GM11168 (cell line): Measurements from ENCODE around the gene VARS2.
"Not testable (repeated sequence)": the region's sequence is repeated elsewhere in the genome, so short reads cannot be mapped to it uniquely, and the experiment has no call there.

Experiments used
- in situ Hi-C: fragments of 300-500 bp; cut with MboI; formaldehyde crosslinking; loops from one replicate; pipeline ENCODE4 v1.12.0; 2022; ENCODE audit warnings: low sequenced_read_pairs; ENCODE audit not compliant: unreplicated experiment

Gene VARS2

DNA sequence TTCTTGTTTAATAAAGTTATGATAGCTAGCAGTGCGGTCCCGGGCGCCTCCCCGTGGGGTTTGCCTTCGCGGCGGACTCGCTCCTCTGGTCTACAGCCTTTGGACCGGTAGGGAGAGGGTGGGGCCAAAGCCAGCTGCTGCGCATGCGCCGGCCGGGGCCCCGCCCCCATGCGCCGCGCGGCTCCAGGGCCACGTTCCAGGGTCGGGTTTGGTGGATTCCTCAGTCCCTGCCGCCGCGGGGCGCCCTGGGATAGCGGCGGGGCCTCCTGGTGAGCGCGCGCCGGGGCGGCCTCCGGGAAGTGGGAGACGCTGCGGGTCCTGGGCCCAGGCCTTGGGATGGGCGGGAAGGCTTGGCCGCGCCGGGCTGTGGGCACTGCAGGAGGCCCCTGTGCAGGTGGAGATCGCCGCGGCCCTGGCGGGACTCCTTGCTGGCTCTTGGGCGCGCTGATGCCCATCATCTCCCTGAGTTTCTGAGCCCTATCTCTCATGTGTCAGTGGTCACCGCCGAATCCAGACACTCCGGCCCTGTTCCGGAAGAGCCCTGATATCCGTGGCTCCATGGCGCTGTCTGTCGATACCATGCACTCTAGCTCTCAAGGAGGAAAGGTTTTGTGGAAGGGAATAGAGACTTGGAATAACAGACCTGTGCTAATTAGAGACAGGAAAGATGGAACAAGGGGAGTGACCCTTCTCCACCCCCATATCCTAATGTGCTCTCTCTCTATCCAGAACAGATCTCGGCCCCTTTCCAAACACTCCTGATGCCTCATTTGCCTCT is at the start of gene VARS2:
Gene VARS2, plus strand, starts transcription at position 163 of the 778 bp plus-strand sequence. Its CDS starts 599 bp downstream, at position 762.
- in situ Hi-C loops, result loop anchor here (10.0 kb wide), 1 partner anchor 161 kb away; no protein-coding TSS in a partner anchor

DNA sequence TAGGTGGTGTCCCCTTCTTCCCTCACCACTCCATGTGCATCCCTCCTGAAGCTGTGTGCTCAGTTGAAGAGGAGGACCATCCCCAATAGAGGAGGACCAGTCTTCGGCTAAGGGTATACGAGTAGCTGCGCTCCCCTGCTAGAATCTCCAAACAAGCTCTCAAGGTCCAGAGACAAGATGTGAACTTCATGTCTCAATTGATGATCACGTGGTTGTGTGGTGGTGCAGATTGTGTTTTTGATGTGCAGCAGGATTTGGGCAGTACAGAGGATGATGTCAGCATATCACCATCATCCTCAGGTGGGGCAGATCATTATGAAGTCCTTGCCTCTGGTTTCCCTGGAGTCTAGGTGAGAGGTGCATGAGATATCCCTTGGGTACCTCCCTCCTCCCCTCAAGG is 49.7 kb upstream of the VARS2 start:
- in situ Hi-C loops, result no loop called here

DNA sequence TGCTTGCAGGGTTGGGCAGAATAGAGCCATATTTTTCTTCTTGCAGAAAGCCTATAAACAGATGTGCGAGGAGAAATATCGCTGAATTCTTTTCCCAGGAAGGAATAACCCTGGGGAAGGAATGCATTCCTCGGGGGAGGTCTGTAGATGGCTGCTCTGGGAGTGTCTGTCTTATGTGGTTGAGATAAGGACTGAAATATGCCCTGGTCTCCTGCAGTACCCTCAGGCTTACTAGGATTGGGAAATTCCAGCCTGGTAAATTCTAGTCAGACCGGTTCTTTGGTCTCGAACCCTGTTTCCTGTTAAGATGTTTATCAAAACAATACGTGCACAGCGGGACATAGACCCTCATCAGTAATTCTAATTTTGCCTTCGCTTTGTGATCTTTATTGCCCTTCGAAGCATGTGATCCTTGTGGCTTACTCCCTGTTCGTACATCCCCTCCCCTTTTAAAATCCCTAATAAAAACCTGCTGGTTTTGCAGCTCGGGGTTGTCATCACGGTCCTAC is 44.7 kb upstream of the VARS2 start:
- in situ Hi-C loops, result not testable (repeated sequence)

DNA sequence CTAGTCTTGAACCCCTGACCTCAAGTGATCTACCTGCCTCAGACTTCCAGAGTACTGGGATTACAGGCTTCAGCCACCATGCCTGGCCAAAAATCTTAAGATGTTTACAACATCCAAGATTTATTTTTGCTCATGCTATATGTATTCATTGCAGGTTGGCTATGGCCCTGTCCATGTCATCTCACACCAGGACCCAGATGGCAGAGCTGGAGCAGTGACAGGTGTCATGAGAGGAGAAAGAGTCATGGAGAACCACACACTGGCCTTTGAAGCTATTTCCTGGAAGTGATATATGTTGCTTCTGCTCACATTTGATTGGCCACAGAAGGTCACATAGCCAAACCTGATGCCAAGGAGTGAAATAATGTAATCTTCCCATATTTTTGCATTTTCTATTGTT is 43.5 kb upstream of the VARS2 start:
- in situ Hi-C loops, result no loop called here

DNA sequence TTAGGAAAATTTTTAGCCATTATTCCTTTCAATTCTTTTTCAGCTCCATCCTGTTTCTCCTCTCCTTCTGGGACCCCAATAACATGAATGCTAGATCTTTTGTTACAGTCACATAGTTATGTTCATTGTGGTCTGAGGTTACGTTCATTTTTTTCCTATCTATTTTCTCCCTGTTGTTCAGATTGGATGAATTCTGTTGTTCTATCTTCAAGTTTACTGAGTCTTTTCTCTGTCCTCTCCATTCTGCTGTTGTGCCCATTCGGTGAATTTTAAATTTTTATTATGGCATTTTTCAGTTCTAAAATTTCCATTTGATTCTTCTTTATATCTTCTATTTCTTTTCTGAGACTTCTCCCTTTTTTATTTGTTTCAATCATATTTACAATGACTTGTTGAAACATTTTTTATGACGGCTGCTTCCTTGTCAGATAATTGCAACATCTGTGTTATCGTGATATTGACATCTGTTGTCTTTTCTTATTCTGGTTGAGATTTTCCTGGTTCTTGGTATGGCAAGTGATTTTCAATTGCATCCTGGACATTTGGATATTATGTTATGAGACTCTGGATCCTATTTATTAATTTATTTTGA is 42.4 kb upstream of the VARS2 start:
- in situ Hi-C loops, result no loop called here

DNA sequence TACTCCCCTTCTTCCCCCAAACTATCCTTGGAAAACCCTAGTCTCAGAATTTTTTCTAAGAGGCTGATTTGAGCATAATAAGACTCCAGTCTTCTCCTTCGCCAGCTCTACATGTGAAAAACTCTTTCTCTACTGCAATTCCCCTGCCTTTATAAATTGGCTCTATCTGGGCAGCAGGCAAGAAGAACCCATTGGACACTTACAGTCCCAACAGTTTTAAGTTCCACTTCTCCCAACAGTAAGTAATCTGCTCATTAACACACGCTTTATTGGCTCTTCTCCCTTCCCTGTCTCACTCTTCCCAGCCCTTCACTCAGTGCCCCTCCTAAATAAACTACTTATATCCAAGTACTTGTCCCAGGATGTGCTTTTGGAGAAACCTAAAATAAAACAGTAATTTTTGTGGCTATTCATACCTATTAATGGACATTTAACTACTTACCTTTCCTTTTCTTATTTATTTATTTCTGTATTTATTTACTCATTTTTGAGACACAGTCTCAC is 40.8 kb upstream of the VARS2 start:
- in situ Hi-C loops, result no loop called here

DNA sequence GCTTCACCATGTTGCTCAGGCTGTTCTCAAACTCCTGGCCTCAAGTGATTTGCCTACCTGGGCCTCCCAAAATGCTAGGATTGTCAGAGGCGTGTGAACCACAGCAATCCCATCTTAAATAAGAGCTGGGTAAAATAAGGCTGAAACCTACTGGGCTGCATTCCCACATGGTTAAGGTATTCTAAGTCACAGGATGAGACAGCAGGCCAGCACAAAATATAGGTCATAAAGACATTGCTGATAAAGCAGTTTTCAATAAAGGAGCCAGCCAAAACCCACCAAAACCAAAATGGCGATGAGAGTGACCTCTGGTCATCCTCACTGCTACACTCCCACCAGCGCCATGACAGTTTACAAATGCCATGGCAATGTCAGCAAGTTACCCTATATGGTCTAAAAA is 40.2 kb upstream of the VARS2 start:
- in situ Hi-C loops, result not testable (repeated sequence)

DNA sequence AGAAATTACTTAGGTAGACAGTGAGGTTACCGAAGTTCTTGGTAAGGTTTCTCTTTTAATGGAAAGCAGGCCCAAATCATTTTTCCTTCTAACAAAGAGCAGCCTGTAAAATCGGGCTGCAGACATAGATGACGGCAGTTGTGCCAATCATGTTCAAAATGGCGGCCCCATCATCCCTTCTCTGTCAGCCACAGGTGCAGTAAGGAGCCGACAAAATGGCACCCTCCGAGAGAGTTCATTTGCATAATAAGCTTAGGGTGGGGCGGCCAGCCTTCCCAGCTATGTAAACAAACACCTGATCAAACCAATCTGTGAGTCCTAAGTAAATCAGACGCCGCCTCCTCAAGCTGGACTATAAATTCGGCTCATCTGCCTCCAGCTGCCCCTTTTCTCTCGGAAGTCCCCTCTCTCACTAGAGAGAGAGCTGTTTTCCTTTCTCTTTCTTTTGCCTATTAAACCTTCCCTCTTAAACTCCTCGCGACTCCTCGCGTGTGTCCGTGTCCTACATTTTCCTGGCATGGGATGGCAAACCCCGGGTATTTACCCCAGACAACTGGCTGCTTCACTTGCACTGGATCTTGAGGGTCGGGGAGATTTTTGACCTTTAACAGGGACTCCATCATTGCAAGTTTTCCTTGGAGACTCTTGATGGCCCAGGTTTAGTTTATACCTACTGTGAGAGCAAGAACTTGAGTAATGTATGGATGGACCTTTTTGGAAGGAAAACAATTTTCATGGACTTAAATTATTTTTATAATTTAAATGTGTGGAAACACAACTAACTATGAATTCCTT is 38.6 kb upstream of the VARS2 start:
- in situ Hi-C loops, result no loop called here

DNA sequence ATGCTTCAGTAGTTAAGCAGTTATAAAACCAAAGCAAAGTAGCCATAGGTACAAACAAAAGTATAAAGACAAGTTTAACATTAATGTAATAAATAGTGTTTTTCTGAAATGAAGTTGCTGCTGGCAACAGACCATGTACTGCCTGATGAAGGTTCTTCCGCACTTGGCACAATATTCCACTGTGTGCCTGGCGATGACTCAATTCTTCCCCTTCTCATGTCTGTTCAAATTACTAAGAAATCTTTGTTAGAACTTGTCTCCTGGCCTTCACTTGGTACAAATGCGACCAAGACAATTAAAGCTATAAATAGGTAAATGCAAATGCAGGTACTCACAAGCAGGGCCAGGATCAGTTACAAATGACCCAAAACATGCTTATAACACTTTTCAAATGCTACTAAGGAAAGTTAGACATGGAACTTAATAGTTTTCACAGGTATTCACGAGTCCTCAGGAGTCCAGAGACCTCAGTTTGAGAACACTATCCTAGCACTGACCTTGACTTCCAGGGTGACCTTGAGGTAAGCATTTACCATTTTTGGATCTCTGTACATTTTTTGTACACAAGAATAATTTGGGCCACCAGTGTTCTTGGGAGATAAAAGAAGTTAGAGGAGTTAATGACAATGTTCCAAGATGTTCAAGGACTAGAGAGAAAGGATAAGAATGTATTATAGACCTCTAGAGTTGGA is 37.9 kb upstream of the VARS2 start:
- in situ Hi-C loops, result no loop called here

DNA sequence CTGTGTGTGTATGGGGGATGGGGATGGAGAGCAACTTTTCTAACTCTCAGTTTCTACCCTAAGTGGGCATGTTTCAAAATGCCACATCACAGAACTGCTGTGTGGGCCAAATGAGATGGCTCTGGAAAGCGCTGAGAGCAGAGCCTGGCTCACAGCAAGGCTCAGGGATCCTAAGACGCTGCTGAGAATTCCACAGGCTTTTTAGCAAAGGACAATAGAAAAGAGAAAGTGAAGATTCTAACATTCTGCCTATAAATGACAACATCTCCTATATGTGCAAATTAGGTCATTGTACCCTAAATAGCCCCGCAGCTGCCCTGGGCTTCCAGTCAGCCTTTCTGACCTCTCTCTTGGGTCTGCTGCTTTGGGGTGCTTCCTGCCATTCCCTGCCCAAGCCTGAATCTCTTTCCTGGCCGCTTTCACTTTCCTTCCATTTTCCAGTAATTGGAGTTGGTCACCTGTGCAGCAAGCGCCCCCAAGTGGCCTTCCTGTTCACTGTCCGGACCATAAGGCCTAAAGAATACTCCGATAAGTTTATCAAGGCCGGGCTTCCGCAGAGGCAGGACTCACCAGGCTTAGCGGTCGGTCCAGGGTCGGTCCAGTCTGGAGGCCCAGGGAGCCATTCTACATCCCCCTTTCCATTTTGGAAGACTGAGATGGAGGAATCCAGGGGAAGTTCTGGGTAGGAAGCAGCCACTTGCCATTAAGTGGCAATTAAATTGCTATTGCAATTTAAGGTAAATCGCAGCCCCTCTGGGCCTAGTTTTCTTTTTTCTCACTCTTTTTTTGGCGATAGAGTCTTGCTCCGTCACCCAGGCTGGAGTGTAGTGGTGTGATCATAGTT is 36.4 kb upstream of the VARS2 start:
- in situ Hi-C loops, result no loop called here

DNA sequence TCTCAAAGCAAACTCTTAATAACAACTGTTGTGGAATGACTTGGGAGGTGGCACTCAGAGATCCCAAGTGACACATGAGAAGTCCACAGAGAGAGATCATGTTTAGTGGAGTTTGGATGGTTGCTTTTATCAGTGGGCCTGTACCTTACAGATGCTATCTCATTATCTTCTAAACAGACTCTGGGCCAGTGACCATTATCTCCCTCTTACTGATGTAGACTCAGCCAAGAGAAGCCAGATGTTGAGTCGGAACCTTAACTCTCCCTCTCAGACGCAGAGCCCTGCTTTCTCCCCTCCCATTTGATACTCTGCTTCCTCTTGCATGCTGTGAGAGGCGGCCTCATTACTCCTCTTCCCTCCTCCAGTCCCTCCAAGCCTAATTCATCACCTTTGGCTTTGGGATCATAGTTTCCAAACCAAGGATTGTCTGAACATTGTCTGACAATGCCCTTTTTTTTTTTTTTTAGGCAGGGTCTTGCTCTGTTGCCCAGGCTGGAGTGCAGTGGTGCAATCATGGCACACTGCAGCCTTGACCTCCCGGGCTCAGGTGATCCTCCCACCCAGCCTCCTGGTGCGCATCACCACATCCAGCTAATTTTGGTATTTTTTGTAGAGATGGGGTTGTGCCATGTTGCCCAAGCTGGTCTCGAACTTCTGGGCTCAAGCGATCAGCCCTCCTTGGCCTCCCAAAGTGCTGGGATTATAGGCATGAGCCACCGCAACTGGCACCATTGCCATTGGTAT is 34.2 kb upstream of the VARS2 start:
- in situ Hi-C loops, result no loop called here

DNA sequence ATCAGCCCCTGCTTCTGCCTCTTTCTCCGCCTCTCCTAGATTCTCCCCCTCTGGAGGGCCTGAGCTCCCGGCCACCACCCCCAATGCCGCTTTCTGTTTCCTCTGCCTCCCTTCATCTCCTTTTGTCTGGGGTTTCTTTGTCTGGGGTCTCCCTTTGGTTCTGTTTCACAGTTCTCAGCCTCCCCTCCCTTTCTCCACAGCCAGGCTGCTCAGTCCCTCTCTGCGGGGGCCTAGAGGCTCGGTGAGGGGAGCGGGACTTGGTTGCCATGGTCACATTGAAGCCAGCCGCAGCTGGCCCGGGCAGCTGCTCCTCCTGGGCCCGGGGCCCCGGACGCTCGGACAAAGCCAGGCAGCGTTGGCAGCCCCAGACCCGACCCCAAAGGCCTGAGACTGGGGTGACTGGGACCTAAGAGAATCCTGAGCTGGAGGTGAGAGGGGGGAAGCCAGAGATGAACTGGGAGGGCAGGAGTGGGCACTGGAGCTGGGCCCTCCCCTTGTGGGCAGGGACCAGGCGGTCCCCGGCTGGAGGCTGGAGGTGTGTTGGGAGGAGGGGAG is 33.3 kb upstream of the VARS2 start:
- in situ Hi-C loops, result no loop called here

DNA sequence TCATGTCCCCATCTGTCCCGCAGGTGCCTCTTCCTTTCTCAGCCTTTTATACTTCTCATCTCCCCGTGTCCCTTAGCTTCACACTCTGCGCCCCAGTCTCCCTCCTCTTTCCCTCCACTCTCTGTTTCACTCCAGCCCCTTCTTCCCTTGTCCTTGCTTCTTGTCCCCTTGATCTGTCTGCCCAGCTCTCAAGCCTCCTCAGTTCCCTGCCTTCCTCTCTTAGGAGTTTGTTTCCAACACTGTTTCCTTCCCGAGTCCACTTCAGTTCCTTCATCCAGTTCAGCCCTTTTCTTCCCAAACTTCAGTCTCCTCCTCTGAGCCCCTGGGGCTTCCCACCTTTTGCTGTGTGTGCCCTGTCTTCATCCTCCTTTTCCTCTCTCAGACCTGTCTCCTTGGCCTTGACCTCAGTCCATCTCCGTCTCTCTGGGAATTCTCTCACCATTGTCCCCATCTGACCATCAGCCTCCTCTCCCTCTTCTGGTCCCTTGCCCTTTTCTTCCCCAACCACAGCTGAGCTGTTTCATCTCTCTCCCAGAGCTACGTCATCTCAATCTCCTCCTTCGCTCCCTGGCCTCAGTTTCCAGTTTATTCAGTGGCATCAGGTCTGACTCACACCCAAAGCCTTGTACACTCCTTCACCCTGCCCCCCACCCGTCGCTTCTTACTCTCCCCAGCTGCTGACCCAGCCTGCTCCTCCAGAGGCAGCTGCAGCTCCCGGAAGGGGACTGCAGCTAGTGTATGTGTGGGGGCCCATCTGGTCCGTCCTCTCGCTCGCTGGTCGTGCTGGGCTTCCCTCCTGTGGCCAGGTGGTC is 32.4 kb upstream of the VARS2 start:
- in situ Hi-C loops, result no loop called here

DNA sequence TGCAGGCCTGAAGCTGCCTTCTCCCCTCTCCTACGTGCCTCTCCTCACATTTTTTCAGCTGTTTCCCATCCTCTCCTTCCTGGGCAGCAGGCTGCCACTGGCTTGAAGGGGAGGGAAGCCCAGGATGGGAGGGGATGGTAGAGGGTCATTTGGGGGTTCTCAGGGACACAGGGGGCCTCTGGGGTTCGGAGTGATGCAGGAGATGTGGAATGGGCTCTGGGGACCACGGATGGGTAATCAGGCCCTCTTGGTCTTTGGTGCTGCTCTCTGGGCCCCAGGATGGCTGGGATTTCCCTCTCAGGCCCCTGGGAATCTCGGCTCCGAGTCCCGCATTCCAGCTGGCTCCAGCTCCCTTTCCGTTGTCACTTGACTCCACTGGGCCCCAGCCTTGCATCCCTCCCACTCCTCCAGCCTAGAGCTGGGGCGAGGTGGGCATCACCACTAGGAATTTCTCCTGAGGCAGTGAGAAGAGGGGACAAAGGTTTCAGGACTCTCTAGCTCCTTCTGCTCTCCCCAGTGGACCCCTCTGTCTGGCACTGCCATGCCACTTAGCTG is 31.8 kb upstream of the VARS2 start:
- in situ Hi-C loops, result no loop called here

DNA sequence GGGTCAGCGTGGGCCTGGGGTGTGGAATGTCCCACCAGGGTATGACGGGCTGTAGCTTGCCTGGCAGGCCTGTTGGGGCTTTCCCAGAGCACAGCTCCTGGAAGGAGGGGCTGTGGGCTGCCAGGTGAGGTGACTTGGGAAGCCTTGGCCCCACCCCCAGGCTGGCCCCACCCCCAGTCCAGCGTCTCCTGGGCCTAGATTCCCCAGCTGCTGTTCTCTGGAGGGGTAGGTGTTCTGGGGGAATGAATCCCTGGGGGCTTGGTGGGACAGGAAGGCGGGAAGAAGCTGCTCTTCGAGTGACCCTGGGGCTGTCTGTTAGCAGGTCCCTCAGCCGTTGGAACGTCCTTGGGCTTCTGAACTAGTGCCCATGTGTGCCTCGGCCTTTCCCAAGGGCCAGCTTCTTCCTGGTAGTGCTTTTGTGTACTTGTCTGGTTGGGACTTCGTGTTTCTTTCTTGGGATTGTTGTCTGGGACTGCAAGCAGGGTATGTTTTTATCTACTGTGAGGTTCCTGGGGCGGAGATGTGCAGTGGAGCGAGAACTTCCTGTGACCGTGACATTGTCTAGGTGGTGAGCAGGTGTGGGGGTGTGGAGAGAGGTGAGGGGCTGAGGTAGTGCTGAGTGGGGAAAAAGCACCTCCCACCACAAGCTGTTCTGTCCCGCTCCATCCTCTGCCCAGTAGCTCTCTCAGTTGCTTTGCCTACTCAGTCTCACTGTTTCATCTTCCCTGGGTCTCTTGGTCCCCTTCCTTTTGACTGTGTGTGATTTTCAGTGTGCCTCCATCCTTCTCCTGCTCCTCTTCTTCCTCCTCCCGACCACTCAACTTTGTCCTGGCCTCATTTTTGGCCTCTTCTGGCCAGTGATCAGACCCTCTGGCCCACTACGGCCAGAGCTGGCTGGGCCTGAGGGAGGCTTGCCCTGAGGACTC is 31.0 kb upstream of the VARS2 start:
- in situ Hi-C loops, result no loop called here
